ENCODE measurements around the gene MCUR1.

DNA sequence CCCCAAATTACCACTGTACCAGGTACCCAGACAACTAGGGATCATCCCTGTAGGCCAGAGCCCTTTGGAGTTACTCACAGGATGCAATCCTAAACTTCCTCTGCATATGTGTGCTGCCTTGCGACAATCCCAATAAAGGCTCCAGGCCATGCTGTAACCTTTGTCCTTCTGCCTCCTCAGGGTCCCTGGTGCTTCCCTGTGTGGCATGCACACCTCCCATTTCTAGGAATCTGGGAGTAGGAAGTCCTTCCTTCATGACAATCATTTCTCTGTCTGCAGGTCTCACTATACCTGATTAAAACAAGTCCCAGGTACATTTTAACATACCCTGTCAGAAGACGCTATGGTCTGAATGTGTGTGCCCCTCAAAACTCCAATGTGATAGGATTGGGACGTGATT lies 37.0 kb upstream of the MCUR1 start:
- TF ChIP-seq PRMT5 (CRISPR knock-in tag; IDR thresholded peaks at IDR 0.05) (no peak), EHMT2 (IDR thresholded peaks at IDR 0.05) (no peak), ZNF696 (CRISPR knock-in tag; conservative IDR thresholded peaks at IDR 0.05) (no peak), POLR2AphosphoS5 (IDR thresholded peaks at IDR 0.05; ENCODE audit: control insufficient read depth, insufficient read depth, low read depth, low read length) (no peak), JUN (IDR thresholded peaks at IDR 0.05; ENCODE audit: borderline replicate concordance, low read depth, low read length) (no peak), JUN (CRISPR knock-in tag; IDR thresholded peaks at IDR 0.05; ENCODE audit: borderline replicate concordance) (no peak), CC2D1A (IDR thresholded peaks at IDR 0.05) (no peak), GATA2 (CRISPR knock-in tag; IDR thresholded peaks at IDR 0.05) (no peak), MAZ (CRISPR knock-in tag; conservative IDR thresholded peaks at IDR 0.05 in 1 of 2, IDR thresholded peaks at IDR 0.05 in 1 of 2) (no peak), YBX1 (IDR thresholded peaks at IDR 0.05) (no peak), NFYB (IDR thresholded peaks at IDR 0.05; ENCODE audit: extremely low read depth, insufficient read length) (no peak)
- TF ChIP-seq, protein P1, sequence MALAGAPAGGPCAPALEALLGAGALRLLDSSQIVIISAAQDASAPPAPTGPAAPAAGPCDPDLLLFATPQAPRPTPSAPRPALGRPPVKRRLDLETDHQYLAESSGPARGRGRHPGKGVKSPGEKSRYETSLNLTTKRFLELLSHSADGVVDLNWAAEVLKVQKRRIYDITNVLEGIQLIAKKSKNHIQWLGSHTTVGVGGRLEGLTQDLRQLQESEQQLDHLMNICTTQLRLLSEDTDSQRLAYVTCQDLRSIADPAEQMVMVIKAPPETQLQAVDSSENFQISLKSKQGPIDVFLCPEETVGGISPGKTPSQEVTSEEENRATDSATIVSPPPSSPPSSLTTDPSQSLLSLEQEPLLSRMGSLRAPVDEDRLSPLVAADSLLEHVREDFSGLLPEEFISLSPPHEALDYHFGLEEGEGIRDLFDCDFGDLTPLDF (CRISPR knock-in tag; IDR thresholded peaks at IDR 0.05): no peak
- TF ChIP-seq, protein P2, sequence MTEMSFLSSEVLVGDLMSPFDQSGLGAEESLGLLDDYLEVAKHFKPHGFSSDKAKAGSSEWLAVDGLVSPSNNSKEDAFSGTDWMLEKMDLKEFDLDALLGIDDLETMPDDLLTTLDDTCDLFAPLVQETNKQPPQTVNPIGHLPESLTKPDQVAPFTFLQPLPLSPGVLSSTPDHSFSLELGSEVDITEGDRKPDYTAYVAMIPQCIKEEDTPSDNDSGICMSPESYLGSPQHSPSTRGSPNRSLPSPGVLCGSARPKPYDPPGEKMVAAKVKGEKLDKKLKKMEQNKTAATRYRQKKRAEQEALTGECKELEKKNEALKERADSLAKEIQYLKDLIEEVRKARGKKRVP (CRISPR knock-in tag; IDR thresholded peaks at IDR 0.05): no peak
- TF ChIP-seq, protein P3, sequence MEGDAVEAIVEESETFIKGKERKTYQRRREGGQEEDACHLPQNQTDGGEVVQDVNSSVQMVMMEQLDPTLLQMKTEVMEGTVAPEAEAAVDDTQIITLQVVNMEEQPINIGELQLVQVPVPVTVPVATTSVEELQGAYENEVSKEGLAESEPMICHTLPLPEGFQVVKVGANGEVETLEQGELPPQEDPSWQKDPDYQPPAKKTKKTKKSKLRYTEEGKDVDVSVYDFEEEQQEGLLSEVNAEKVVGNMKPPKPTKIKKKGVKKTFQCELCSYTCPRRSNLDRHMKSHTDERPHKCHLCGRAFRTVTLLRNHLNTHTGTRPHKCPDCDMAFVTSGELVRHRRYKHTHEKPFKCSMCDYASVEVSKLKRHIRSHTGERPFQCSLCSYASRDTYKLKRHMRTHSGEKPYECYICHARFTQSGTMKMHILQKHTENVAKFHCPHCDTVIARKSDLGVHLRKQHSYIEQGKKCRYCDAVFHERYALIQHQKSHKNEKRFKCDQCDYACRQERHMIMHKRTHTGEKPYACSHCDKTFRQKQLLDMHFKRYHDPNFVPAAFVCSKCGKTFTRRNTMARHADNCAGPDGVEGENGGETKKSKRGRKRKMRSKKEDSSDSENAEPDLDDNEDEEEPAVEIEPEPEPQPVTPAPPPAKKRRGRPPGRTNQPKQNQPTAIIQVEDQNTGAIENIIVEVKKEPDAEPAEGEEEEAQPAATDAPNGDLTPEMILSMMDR (IDR thresholded peaks at IDR 0.05 in 2 of 3, conservative IDR thresholded peaks at IDR 0.05 in 1 of 3; ENCODE audit: insufficient read depth in 2 of 3, low read depth in 1 of 3, low read length in 3 of 3): no peak

Data from K562 (cell line).